ENCODE results near the gene ASMTL.
"Not testable (repeated sequence)": the region's sequence is repeated elsewhere in the genome, so short reads cannot be mapped to it uniquely, and the experiment has no call there.

Gene ASMTL

DNA sequence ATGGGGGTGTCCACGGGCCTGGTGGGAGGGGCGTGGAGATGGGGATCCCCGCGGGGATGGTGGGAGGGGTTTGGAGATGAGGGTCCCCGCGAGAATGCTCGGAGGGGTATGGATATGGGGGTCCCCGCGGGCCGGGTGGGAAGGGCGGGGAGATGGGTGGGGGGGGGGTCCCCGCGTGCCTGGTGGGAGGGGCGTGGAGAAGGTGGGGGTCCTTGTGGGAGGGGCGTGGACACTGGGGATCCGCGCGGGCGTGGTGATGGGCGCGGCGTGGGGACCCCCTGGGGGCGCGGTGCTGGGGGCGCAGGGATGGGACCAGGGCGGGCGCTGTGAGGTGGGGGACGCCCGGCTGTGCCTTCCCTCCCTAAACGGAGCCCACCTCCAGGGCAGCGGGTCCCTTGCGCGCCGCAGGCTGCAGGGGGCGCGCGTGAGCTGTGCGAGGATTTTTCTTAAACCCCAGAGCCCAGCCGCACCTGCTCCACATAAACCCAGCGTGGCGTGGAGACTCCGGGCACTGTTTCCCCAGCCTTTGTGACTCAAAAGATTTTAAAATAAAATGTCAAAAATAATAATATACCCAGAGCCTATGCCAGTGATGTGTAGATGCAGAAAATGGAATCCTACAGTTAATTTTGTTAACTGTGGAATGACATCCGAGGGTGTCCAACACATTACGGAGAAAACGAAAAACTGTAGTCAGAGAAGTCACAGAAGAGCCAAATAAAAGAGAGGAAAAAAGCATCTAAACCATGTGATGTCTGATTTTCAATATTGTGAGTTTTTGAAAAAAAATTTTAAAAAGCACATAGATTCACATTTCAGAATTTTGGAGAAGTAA, 1.5 kb upstream of the ASMTL start:
- FAIRE-seq, result no peak

DNA sequence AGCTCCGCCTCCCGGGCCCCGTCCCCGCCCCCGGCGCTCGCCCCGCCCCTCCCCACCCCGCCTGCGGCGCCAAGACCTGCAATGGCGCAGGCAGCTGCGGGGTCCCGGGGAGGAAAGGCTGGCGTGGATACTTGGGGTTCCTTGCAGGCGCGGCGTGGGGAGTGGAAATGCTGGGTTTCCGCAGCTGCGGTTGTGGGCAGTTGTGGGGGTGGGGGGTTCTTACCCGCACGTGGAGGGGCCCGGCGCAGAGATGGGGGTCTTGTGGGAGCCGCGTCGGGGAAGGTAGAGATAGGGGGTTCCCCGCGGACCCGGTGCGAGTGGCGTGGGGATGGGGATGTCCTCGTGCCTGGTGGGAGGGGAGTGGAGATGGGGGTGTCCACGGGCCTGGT, 680 bp upstream of the ASMTL start:
- FAIRE-seq, result no peak

DNA sequence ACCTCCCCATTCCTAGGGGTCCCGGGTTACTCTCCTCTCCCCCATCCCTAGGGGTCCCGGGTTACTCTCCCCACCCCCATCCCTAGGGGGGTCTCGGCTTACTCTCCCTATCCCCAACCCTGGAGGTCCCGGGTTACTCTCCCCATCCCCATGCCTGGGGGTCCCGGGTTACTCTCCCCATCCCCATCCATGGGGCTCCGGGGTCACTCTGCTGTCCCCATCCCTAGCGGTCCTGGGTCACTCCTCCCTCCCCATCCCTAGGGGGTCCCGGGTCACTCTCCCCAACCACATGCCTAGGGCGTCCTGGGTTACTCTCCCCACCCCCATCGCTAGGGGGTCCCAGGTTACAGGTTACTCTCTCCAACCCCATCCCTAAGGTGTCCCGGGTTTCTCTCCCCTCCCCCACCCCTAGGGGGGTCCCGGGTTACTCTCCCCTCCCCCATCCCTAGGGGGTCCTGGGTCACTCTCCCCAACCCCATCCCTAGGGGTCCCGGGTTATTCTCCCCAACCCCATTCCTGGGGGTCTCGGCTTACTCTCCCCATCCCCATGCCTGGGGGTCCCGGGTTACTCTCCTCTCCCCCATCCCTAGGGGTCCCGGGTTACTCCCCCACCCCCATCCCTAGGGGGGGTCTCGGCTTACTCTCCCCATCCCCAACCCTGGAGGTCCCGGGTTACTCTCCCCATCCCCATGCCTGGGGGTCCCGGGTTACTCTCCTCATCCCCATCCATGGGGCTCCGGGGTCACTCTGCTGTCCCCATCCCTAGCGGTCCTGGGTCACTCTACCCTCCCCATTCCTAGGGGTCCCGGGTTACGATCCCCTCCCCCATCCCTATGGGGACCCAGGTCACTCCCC, 821 bp downstream of the ASMTL start:
- FAIRE-seq, result no peak

DNA sequence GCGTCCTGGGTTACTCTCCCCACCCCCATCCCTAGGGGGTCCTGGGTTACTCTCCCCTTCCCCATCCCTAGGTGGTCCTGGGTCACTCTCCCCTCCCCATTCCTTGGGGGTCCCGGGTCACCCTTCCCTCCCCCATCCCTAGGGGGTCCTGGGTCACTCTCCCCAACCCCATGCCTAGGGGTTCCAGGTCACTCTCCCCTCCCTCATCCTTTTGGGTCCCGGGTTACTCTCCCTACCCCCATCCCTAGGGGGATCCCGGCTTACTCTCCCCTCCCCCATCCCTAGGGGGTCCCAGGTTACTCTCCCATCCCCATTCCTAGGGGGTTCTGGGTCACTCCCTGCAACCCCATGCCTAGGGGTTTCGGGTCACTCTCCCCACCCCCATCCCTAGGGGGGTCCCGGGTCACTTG, 1.5 kb downstream of the ASMTL start:
- no peak for FAIRE-seq

DNA sequence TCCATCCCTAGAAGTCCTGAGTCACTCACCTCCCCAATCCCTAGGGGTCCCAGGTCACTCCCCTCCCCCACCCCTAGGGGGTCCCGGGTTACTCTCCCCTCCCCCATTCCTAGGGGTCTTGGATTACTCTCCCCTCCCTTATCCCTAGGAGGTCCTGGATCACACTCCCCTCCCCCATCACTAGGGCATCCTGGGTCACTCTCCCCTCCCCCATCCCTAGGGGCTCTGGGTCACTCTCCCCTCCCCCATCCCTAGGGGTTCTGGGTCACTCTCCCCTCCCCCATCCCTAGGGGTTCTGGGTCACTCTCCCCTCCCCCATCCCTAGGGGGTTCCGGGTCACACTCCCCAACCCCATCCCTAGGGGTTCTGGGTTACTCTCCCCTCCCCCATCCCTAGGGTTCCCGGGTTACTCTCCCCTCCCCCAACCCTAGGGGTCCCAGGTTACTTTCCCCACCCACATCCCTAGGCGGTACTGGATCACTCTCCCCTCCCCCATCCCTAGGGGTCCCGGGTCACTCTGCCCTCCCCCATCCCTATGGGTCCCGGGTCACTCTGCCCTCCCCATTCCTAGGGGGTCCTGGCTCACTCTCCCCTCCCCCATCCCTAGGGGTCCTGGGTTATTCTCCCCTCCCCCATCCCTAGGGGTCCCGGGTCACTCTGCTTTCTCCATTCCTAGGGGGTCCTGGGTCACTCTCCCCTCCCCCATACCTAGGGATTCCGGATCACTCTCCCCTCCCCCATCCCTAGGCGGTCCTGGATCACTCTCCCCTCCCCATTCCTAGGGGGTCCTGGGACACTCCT, 2.1 kb downstream of the ASMTL start:
- no peak for FAIRE-seq

DNA sequence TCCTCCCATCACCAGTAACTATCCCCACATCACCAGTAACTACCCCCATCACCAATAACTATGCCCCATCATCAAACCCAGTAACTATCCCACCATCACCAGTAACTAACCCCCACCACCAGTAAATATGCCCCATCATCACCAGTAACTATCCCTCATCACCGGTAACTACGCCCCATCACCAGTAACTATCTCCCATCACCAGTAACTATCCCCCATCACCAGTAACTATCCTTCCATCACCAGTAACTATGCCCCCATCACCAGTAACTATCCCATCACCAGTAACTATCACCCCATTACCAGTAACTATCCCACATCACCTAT, 2.9 kb downstream of the ASMTL start:
- no peak for FAIRE-seq

DNA sequence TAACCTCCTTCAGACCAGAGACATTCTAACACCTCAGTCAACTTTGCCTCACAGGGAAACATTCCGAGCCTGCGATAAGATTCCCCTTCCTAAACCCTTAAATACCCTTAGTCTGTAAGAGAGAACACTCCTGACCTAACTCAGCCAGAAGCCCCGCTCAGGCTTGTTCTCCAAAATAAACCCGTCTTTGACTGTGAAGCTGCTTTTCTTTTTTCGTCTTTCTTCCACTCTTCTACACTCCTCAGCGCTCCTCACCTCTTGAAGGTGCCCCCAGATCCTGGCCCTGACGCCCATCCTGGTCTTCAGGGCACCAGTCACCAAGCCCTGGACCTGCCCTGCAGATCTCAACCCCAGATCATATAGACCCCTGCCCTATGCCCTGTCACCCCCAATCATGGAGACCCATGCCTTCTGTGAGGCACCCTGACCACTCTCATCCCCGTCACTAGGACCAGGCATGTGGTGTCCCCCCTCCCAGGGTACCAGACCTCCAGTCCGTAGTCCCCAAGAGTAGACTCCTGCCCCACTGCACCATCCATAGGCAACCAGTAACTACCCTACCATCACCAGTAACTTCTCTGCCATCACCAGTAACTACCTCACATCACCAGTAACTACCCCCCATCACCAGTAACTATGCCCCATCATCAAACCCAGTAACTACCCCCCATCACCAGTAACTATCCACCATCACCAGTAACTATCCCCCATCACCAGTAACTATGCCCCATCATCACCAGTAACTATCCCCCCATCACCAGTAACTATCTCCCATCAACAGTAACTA, 3.5 kb downstream of the ASMTL start:
- FAIRE-seq, result no peak

DNA sequence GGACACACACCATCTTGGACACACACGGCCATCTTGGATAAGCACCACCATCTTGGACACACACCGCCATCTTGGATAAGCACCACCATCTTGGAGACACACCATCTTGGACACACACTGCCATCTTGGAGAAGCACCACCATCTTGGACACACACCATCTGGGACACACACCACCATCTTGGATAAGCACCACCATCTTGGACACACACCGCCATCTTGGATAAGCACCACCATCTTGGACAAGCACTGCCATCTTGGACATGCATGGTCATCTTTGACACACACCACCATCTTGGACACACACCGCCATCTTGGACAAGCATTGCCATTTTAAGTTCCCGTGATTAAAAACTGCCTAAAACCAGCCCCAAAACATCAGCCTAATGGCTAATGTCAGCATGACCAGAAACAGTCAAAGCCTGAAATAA, 4.1 kb downstream of the ASMTL start:
- not testable (repeated sequence) for FAIRE-seq

DNA sequence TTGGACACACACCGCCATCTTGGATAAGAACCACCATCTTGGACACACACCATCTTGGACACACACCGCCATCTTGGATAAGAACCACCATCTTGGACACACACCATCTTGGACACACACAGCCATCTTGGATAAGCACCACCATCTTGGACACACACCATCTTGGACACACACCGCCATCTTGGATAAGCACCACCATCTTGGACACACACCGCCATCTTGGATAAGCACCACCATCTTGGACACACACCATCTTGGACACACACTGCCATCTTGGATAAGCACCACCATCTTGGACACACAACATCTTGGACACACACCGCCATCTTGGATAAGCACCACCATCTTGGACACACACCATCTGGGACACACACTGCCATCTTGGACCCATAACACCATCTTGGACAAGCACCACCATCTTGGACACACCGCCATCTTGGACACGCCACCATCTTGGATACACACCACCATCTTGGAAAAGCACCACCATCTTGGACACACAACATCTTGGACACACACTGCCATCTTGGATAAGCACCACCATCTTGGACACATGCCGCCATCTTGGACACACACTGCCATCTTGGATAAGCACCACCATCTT, 4.6 kb downstream of the ASMTL start:
- not testable (repeated sequence) for FAIRE-seq

DNA sequence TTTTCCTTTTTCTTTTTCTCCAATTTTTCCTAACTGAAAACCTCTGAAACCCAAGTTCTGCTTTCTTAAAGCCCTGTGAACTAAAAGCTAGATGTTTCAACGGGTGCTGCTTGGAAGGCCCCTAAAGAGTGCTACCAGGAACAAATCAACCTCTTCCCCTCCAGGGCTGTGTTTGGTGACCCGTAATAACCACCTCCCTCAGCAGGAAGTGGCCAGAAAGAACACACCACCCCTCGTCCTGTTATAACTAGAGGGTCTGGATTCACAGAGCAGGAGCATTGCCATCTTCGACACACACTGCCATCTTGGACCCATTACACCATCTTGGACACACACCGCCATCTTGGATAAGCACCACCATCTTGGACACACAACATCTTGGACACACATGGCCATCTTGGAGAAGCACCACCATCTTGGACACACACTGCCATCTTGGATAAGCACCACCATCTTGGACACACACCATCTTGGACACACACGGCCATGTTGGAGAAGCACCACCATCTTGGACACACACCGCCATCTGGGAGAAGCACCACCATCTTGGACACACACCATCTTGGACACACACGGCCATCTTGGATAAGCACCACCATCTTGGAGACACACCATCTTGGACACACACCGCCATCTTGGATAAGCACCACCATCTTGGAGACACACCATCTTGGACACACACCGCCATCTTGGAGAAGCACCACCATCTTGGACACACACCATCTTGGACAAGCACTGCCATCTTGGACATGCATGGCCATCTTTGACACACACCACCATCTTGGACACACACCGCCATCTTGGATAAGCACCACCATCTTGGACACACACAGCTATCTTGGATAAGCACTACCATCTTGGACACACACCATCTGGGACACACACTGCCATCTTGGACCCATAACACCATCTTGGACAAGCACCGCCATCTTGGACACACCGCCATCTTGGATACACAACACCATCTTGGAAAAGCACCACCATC, 5.4 kb downstream of the ASMTL start:
- not testable (repeated sequence) for FAIRE-seq

DNA sequence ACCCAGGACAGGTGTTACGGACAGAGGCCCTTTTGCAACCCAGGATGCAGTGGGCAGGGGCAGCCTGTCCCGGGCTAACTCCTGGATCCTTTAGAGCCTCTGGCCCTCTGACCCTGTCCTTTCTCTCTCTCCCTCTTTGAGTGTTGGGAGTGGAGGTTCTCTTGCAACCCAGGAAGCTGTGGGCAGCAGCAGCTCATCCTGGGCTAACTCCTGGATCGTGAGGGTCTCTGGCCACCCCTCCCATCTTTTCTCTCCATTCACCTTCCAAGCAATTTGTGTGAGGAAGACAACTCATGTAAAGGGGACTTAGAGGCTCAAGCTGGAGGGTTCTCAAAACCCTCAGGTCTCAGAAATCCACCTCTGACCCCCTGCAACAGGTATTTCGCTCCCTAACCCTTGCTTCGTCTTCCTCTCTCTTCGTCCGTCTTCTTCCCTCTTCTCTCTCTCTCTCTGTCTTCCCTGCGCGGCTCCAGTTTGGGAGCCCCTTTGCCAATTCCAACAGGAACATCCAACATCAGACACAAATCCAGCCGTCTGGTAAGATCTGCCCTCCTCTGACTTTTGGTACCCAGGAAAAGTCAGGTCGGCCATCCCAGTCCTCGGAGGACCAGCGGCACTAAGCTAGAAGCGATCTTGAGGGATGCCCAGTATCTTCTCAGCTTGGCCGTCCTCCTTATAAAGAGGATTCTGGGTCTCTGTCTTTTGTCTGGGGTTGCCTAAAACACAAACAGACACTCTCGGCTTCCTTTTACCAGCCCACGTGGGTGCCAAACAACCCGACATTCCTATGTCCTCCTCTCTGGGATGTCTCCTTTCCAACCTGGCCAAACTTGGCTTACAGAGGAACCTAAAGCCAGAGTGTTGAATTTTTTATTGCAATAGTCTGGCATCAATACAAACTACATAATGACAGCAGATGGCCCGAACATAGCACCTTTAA, 7.9 kb downstream of the ASMTL start:
- no peak for FAIRE-seq

DNA sequence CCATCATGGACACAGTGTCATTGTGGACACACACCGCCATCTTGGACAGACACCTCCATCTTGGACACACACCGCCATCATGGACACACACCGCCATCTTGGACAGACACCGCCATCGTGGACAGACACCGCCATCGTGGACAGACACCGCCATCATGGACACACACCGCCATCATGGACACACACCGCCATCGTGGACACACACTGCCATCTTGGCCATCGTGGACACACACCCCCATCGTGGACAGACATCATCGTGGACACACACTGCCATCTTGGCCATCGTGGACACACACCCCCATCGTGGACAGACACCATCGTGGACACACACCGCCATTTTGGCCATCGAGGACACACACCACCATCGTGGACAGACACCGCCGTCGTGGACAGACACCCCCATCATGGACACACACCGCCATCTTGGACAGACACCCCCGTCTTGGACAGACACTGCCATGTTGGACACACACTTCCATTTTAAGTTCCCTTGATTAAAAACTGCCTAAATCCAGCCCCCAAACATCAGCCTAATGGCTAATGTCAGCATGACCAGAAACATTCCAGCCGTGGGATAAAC, 9.1 kb downstream of the ASMTL start:
- FAIRE-seq, result no peak

DNA sequence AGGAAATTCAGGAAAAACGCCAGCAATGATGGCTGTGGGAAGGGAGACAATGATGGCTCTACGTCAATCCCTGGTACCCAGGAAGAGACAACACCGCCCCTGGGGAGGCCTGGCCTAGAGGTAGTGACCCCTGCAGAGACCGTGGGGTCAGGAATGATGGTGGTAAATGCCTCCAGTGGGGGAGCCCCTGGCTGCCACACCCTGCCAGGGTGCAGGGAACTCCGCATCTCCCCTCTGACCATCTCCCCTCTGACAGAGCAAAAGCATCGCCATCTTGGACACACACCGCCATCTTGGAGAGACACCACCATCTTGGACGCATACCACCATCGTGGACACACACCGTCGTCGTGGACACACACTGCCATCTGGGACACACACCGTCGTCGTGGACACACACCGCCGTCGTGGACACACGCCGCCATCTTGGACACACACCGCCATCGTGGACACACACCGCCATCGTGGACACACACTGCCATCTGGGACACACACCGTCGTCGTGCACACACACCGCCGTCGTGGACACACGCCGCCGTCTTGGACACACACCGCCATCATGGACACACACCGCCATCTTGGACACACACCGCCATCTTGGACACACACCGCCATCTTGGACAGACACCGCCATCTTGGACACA, 9.9 kb downstream of the ASMTL start:
- FAIRE-seq, result no peak

DNA sequence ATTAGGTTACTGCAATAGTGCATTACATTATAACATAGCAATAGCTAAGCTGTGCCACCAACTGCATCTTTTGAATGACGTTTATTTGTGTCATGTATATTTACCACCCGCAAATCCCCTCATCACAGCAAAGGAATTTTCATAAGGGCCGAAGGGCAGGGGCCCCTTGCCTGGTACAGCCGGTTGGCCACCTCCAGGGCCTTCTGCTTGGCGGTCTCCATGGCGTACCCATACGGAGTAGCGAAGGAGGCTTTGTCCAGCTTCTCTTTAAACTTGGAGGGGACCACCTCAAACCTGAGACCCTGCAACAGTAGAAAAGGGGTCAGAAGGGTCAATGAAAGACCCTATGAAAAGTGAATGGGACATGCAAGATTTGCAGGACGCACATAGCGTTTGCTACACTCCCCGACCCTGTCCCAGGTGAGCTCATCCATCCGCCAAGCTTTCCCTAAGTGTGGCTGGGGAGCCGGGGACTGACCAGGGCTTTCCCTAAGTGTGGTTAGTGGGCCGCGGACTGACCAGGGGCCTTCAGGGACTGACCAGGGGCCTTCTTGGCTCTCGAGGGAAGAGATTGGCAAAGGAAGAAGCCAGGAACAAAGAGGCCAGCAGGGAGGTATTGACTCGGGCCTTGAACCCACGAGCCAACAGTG, 10.6 kb downstream of the ASMTL start:
- FAIRE-seq, result no peak

DNA sequence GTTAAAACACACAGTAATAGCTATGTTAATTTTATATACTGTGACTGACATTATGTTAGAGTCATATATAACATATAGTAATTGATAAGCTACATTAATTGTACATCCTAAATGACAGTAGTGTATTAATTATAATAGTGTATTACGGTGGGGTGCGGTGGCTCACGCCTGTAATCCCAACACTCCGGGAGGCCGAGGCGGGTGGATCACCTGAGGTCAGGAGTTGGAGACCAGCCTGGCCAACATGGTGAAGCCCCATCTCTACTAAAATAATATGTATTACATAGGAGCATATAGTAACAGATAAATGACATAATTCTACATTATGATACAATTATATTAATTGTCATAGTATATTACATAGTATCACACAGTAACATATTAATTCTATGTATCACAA, 12.2 kb downstream of the ASMTL start:
- FAIRE-seq, result no peak

DNA sequence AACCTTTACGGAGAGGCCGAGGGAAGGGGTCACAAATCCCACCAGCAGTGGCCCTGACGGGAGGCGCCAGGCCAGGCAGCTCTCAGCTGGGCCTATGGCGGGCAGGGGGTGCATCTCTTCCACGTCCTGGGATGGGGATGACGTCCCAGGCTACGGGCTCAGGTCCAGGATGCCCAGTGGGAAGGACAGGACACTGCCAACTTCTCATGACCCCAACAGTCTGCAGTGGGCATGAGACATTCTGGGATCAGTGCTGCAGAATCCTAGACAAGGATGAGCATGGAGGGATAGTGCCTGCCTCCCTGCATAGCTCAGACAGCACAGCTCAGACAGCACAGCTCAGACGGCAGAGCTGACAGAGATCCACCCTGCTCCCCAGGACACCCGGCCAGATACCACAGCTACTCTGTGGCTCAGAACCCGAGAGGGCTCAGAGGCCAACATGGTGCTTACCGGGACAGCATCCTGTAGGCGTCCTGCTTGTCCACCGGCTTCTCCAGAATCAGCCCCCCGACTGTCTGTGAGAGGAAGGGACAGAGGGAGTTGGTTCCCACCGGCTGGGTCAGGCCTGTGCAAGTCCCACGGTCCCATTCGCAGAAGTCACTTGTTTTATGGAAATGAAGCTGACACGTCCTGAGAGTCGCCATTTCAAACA, 17.3 kb downstream of the ASMTL start:
- no peak for FAIRE-seq

DNA sequence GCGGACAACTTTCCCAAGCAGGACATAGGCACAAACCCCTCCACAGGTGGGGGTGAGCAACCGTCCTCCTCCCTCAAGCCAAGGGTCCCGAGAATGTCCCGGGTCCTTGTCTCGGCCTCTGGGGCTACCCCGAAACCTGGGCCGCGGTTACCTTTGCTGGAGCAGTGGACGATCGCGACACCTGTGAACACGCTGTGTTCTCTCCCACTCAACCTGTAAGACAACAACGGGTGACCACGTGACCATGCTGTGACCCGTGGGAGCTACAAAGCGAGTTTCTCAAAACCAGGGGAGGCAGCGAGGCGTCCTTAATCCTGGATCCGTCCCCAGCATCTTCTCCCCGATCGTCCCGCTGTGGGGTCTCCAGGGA, 17.9 kb downstream of the ASMTL start:
- FAIRE-seq, result no peak

All from TTC549 (cell line).